ENCODE measurements around the gene KDM5A.

DNA sequence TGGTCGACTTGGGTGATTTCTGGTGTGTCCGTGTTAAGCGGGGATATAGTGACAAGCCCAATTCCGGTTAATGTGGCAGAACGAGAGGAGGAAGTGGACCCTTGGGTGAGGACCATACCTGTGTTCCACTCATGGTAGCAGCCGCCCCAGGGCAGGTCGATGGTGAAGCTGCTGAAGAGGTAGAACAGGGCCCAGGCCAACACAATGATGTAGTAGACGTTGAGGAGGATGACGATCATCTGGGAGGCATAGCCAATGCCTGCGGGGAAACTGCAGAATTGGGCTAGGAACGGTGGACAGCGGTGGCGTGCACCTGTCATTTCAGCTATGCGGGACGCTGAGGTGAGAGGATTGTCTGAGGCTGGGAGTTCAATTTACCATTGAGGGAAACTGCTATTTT is 146.6 kb downstream of the KDM5A start:
- TF ChIP-seq CTCF (IDR thresholded peaks at IDR 0.05) (no peak), POLR2A (IDR thresholded peaks at IDR 0.05) (no peak)
